Measurements from ENCODE around the gene TBC1D22A. TPM values are rescaled to one million over a fixed set of nuclear protein-coding genes. Genes with fewer than 3 reads are reported as not detected.

Gene TBC1D22A
- total RNA-seq, 1 donor from 2014 or later, result 14.0 TPM

DNA sequence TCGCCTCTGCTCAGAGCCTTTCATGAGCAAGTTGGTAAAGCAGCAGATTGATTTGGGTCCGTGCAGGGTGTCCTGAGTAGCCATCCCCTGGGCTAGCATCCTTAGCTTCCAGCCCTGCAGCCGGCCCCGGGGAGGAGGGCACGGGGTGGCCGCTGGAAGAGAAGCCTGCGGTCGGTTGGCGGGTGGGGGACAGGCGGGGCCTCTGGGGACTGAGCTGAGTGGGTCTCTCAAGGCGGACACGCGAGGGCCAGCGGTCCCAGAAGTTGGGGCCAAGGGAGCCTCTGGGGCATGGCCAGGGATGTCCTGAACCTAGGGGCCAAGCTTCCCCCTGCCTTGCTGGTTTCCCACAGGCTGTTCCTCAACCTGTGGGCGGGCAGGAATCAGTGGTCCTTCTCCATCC lies 143.0 kb downstream of the TBC1D22A start:
- no peak for ATAC-seq (ENCODE audit: poor library complexity)

GRCh38 chr22:46905834-46906233 lies 143.4 kb downstream of the TBC1D22A start:
- ATAC-seq (ENCODE audit: poor library complexity), result no peak
- intact Hi-C loops (cut with DNase I), result no loop called here

More for the DNA sequence above, 143.0 kb downstream of the TBC1D22A start:
- intact Hi-C loops (cut with DNase I), result no loop called here
- no peak for DNase-seq

GRCh38 chr22:46906326-46907045 lies 144.0 kb downstream of the TBC1D22A start:
- no peak for DNase-seq
- intact Hi-C loops (cut with DNase I), result no loop called here
- no peak for ATAC-seq (ENCODE audit: poor library complexity)

More at GRCh38 chr22:46905834-46906233, 143.4 kb downstream of the TBC1D22A start:
- DNase-seq, result no peak

DNA sequence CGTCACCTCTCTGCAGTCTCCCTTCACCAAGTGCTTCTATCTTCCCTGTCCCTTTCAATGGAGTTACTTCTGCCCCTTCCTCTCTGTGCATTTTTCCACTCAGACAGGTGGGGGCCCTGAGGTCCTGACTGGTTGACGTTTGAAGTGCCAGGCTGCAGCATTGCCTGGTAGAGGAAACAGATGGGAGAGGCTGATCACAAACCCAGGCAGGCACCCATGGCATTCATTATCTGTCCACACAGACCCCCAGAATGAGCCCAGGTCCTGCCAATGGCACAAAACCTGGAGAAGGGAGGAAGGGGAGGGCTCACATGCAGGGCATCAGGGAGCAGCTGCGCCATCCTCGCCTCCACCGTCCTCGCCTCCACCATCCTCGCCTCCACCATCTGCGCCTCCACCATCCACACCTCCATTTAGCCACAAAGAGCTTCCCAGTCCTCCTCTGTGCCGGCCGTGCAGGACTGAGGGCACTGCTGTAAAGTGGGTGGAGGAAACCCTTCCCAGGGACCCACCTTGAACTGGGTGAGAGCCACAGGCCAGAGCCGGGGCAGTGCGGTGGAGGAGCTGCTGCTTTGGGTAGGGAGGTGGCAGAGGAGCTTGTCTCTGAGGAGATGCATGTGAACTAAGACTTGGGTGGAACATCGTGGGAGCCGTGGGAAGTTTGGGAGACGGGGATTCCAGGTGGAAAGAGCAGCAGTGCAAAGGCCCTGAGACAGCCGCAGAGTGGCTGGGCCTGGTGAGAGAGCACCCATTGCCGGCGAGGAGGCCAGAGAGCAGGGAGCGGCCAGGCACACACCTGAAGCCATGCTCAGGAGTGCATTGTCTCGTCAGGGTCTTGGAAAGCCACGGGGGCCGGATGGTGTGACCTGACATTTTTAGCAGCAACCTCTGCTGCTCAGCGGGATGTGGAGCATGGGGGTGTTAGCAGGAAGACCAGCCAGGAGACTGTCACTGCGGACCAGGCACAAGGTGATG lies 145.1 kb downstream of the TBC1D22A start:
- no peak for DNase-seq
- no peak for ATAC-seq (ENCODE audit: poor library complexity)
- intact Hi-C loops (cut with DNase I), result no loop called here

- no peak for ATAC-seq (ENCODE audit: poor library complexity)
- DNase-seq, result no peak
- intact Hi-C loops (cut with DNase I), result no loop called here
Measured at GRCh38 chr22:46908641-46909107, 146.2 kb downstream of the TBC1D22A start.

DNA sequence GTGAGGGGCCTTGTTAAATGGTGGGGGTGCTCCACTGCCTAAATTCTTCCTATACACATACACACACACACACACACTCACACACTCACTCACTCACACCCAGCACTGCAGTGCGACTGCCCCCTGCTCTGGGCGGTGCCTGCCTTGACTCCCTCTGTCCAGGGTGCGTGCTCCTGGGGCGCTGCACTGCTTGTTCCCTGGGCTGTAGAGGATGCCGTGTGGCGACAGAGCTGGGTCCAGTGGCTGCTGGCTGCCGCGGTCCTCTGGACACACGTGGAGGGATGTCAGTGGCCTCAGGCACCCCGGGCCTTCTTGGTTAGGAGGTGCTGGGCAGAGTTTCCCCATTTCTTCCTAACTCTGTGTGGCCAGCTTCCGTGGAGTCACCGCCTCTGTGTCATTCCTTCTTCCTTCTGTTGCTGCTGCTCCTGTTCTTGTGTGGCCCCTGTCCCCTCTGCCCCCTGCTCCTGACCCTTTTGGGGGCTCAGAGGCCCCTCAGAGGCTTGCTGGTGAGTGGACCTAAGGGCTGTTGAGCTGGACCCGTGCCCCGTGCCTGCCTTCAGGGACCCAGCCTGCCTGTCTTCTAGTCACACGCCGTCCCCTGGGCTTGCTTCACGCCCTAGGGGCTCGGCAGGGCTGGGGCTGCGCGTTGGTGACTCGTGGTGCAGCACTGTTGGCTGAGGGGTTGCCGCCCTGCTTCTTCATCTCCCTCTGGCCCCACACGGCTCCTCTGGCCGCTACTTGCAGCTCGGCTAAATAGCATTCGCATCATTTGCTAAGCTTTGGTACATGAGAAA lies 147.0 kb downstream of the TBC1D22A start:
- intact Hi-C loops (cut with DNase I), result no loop called here
- ATAC-seq (ENCODE audit: poor library complexity) (no peak), DNase-seq (no peak)

GRCh38 chr22:46910624-46911023 lies 148.2 kb downstream of the TBC1D22A start:
- no peak for ATAC-seq (ENCODE audit: poor library complexity)
- intact Hi-C loops (cut with DNase I), result no loop called here
- no peak for DNase-seq

GRCh38 chr22:46911346-46911745 lies 148.9 kb downstream of the TBC1D22A start:
- intact Hi-C loops (cut with DNase I), result no loop called here
- DNase-seq (no peak), ATAC-seq (ENCODE audit: poor library complexity) (no peak)

- intact Hi-C loops (cut with DNase I), result no loop called here
- no peak for DNase-seq
- no peak for ATAC-seq (ENCODE audit: poor library complexity)
Measured at GRCh38 chr22:46913351-46913750, 150.9 kb downstream of the TBC1D22A start.

- ATAC-seq (ENCODE audit: poor library complexity) (no peak), DNase-seq (no peak)
- intact Hi-C loops (cut with DNase I), result no loop called here
Measured at GRCh38 chr22:46914481-46914880, 152.0 kb downstream of the TBC1D22A start.

DNA sequence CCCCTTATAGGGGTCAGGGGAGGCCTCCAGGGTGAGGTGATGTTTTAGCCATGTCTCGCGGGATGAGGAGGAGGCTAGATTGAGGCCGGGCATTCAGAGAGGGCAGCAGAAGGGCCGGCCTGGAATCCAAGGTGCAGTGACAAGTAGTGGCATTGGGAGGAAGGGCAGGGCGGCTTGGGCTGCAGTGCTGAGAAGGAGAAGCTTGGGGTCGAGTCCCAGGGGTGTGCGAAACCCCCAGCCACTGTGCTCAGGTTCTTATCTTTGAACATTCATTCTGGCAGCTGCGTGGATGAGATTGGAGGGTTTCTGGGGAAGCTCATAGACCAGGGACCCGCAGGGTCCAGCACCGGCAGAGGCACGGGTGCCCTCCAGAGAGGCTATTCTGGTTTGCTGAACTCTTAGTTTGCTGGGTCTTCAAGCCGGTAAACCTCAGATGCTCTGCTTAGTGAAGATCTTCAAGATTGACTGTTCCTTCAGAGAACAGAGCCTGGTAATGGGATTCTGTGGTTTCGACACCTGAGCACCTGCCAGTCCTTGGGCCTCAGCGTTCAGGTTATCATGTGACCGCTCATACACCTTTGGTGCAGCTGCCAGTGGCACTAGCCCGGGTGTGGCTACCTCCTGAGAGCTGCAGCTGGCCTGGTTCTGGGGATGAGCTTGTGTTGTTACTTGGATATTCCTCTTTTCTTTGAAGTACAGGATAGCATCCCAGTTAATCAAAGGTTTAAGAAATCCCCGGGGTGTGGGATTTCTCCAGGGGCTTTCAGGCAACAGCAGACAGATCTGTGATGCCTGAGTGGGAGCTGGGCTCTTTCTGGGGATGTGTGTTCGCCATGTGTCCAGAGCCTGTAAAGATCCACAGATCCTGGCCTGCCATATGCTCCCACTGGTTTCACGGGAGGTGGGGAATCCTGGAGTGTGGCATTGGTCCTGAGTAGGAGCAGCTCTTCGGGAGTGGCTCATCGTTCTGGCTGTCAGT lies 152.8 kb downstream of the TBC1D22A start:
- intact Hi-C loops (cut with DNase I), result no loop called here
- ATAC-seq (ENCODE audit: poor library complexity), result no peak
- DNase-seq, result no peak

- intact Hi-C loops (cut with DNase I), result no loop called here
Measured at GRCh38 chr22:46915950-46916730, 153.7 kb downstream of the TBC1D22A start.

GRCh38 chr22:46916886-46917770 lies 154.7 kb downstream of the TBC1D22A start:
- ATAC-seq (ENCODE audit: poor library complexity) (no peak), DNase-seq (no peak)
- intact Hi-C loops (cut with DNase I), result no loop called here

More at GRCh38 chr22:46915950-46916730, 153.7 kb downstream of the TBC1D22A start:
- DNase-seq, result no peak
- no peak for ATAC-seq (ENCODE audit: poor library complexity)

- DNase-seq, result no peak
Measured at GRCh38 chr22:46917771-46918101, 155.3 kb downstream of the TBC1D22A start.

GRCh38 chr22:46918197-46918596 lies 155.7 kb downstream of the TBC1D22A start:
- intact Hi-C loops (cut with DNase I), result no loop called here
- DNase-seq (no peak), ATAC-seq (ENCODE audit: poor library complexity) (no peak)

More at GRCh38 chr22:46917771-46918101, 155.3 kb downstream of the TBC1D22A start:
- intact Hi-C loops (cut with DNase I), result no loop called here
- ATAC-seq (ENCODE audit: poor library complexity), result no peak

GRCh38 chr22:46922037-46922436 lies 159.6 kb downstream of the TBC1D22A start:
- no peak for DNase-seq
- ATAC-seq (ENCODE audit: poor library complexity), result no peak
- intact Hi-C loops (cut with DNase I), result no loop called here
